Neural cell (in vitro differentiated cells): ENCODE results near the gene ZNF142. TPM values are rescaled to one million over a fixed set of nuclear protein-coding genes. Genes with fewer than 3 reads are reported as not detected.

Experiments used
- H2AFZ ChIP-seq: fragments of 200-600, 300-800 bp; sonication (generic), shearing (Covaris generic); 2 replicates; pipeline ENCODE4 v1.6.0; 2014; ENCODE audit warnings: low read depth, mild to moderate bottlenecking, antibody characterized with exemption, low read length, moderate library complexity
- H3F3A ChIP-seq: fragments of 200-600 bp; shearing (Covaris generic); 2 replicates; pipeline ENCODE4 v1.6.1; 2016; ENCODE audit warnings: mild to moderate bottlenecking, moderate library complexity, mixed read lengths, antibody characterized with exemption, low read length; ENCODE audit not compliant: insufficient read depth, poor library complexity, severe bottlenecking
- H3K27ac ChIP-seq: fragments of 200-600, 300-800 bp; sonication (generic), shearing (Covaris generic); 2 replicates; pipeline ENCODE4 v1.5.1; 2014; ENCODE audit warnings: mild to moderate bottlenecking, low read length, moderate library complexity
- H3K27me3 ChIP-seq: fragments of 300-800, 200-600 bp; sonication (generic), shearing (Covaris generic); 2 replicates; pipeline ENCODE4 v1.6.0; 2014; ENCODE audit warnings: mild to moderate bottlenecking, low read depth, low read length, moderate library complexity; ENCODE audit not compliant: insufficient read depth
- H3K36me3 ChIP-seq: fragments of 300-800, 200-600 bp; sonication (generic), shearing (Covaris generic); 2 replicates; pipeline ENCODE4 v1.5.1; 2014; ENCODE audit warnings: mild to moderate bottlenecking, antibody characterized with exemption, low read length, moderate library complexity; ENCODE audit not compliant: insufficient read depth
- H3K4me2 ChIP-seq: fragments of 300-800, 200-600 bp; sonication (generic), shearing (Covaris generic); 2 replicates; pipeline ENCODE4 v1.6.0; 2014; ENCODE audit warnings: mild to moderate bottlenecking, low read length
- H3K4me3 ChIP-seq: fragments of 300-800, 200-600 bp; sonication (generic), shearing (Covaris generic); 2 replicates; pipeline ENCODE4 v1.5.1; 2014; ENCODE audit warnings: mild to moderate bottlenecking, low read length, moderate library complexity
- H3K79me2 ChIP-seq: fragments of 200-600 bp; shearing (Covaris generic); replicated peaks from 2 replicates; pipeline ENCODE4 v1.6.0; 2014; ENCODE audit warnings: mild to moderate bottlenecking, low read length, moderate library complexity; ENCODE audit not compliant: insufficient read depth
- H3K9ac ChIP-seq: fragments of 300-800, 200-600 bp; sonication (generic), shearing (Covaris generic); 2 replicates; pipeline ENCODE4 v1.6.1; 2016; ENCODE audit warnings: mild to moderate bottlenecking, low read length, mixed read lengths
- H3K9me2 ChIP-seq: fragments of 200-600 bp; shearing (Covaris generic); 2 replicates; pipeline ENCODE4 v1.6.1; 2016; ENCODE audit warnings: mild to moderate bottlenecking, low read length, mixed read lengths; ENCODE audit not compliant: insufficient read depth
- H3K9me3 ChIP-seq: fragments of 200-600, 300-800 bp; sonication (generic), shearing (Covaris generic); 2 replicates; pipeline ENCODE4 v1.6.1; 2016; ENCODE audit warnings: mild to moderate bottlenecking, mixed run types, low read length, moderate library complexity, mixed read lengths
- H4K20me1 ChIP-seq: fragments of 200-600 bp; shearing (Covaris generic); 2 replicates; pipeline ENCODE4 v1.6.1; 2016; ENCODE audit warnings: mild to moderate bottlenecking, mixed run types; ENCODE audit not compliant: insufficient read depth
- CTCF ChIP-seq: fragments of 450-650 bp; IDR thresholded peaks from 2 replicates; pipeline ENCODE4 v1.5.1; 2014; ENCODE audit warnings: antibody characterized with exemption, mild to moderate bottlenecking, moderate library complexity; ENCODE audit not compliant: poor library complexity, severe bottlenecking
- EP300 ChIP-seq: fragments of 450-650 bp; conservative IDR thresholded peaks from 2 replicates; pipeline ENCODE4 v1.6.1; 2014; ENCODE audit warnings: antibody characterized with exemption, mild to moderate bottlenecking, moderate library complexity; ENCODE audit not compliant: poor library complexity, severe bottlenecking
- EZH2 ChIP-seq: fragments of 200-600, 300-800 bp; shearing (Covaris generic), sonication (generic); IDR thresholded peaks from 2 replicates; pipeline ENCODE4 v1.6.1; 2014; ENCODE audit warnings: antibody characterized with exemption, low read length, borderline replicate concordance, mild to moderate bottlenecking; ENCODE audit not compliant: insufficient read depth, poor library complexity, severe bottlenecking
- MXI1 ChIP-seq: fragments of 450-650 bp; conservative IDR thresholded peaks from 2 replicates; pipeline ENCODE4 v1.6.1; 2014; ENCODE audit warnings: antibody characterized with exemption, mild to moderate bottlenecking; ENCODE audit not compliant: poor library complexity, severe bottlenecking
- POLR2AphosphoS5 ChIP-seq: IDR thresholded peaks from 2 replicates; pipeline ENCODE4 v1.6.1; 2012
- RAD21 ChIP-seq: fragments of 450-650 bp; conservative IDR thresholded peaks from 2 replicates; pipeline ENCODE4 v1.6.1; 2014; ENCODE audit warnings: antibody characterized with exemption, mild to moderate bottlenecking, moderate library complexity
- REST ChIP-seq: IDR thresholded peaks from 2 replicates; pipeline ENCODE4 v1.6.1; 2012; ENCODE audit warnings: borderline replicate concordance
- SMC3 ChIP-seq: fragments of 450-650 bp; conservative IDR thresholded peaks from 2 replicates; pipeline ENCODE4 v1.6.1; 2014; ENCODE audit warnings: antibody characterized with exemption, mild to moderate bottlenecking, moderate library complexity; ENCODE audit not compliant: poor library complexity
- TAF1 ChIP-seq: IDR thresholded peaks from 2 replicates; pipeline ENCODE4 v1.6.1; 2012; ENCODE audit warnings: low read depth
- polyA plus RNA-seq: library from polyadenylated mRNA; depleted of rRNA; stranded (reverse); fragments of >200 nt; gene quantifications from 2 replicates; pipeline ENCODE4 v1.2.3, GENCODE V29; 2014
- small RNA-seq, 3 experiments: library from RNA; depleted of rRNA; stranded (forward); fragments of <200 nt; gene quantifications; one replicate each; pipeline ENCODE3, GENCODE V24; 2012

ZNF142 gene
- polyA plus RNA-seq, 1 donor from 2014 or later, result 4.8 TPM

GRCh38 chr2:218607436-218608115 is 51.8 kb downstream of the ZNF142 start, which contains the start of gene PLCD4:
Gene PLCD4 (plus strand): TSS chr2:218607899. CDS start chr2:218615740, 7,841 bp downstream.
- H3K4me3 ChIP-seq, result no peak within 1 kb of the TSS
- TF ChIP-seq CTCF (no peak), EP300 (no peak)
- H3K9me3 ChIP-seq, result no peaks in the 10 kb centered on the region
- H3K27ac ChIP-seq, result no peak within 1 kb of the TSS
- H3K4me2 ChIP-seq, result no peak within 1 kb of the TSS
- H3K79me2 ChIP-seq, result no peaks in the 10 kb centered on the region
- H3F3A ChIP-seq, result no peaks in the 10 kb centered on the region
- no peak within 1 kb of the TSS for H2AFZ ChIP-seq
- H3K27me3 ChIP-seq, result no peaks in the 10 kb centered on the region
- no peak within 1 kb of the TSS for H3K9ac ChIP-seq
- H4K20me1 ChIP-seq, result no peaks in the 10 kb centered on the region
- no peaks in the 10 kb centered on the region for H3K36me3 ChIP-seq
- no peaks in the 10 kb centered on the region for H3K9me2 ChIP-seq

GRCh38 chr2:218605432-218605831 is 54.0 kb downstream of the ZNF142 start:
- H3K4me3 ChIP-seq, result no peak overlapping the region
- no peaks in the 10 kb centered on the region for H3K79me2 ChIP-seq
- H3K36me3 ChIP-seq, result no peaks in the 10 kb centered on the region
- no peaks in the 10 kb centered on the region for H4K20me1 ChIP-seq
- TF ChIP-seq POLR2AphosphoS5, result no peak
- TF ChIP-seq EP300, result no peak
- TF ChIP-seq RAD21, result no peak
- TF ChIP-seq EZH2, result no peak
- TF ChIP-seq TAF1, result no peak
- no peak for TF ChIP-seq REST
- no peak for TF ChIP-seq MXI1
- no peak for TF ChIP-seq SMC3
- no peaks in the 10 kb centered on the region for H3F3A ChIP-seq
- H2AFZ ChIP-seq, result no peak overlapping the region
- H3K9me3 ChIP-seq, result no peaks in the 10 kb centered on the region
- no peak overlapping the region for H3K4me2 ChIP-seq
- H3K27me3 ChIP-seq, result no peaks in the 10 kb centered on the region
- no peaks in the 10 kb centered on the region for H3K9me2 ChIP-seq
- no peak overlapping the region for H3K27ac ChIP-seq
- no peak overlapping the region for H3K9ac ChIP-seq

Small RNA genes lying within 50 kb of the gene (small RNA-seq; reads per million reads assigned to genes)
- gene RNU6-136P, result 0 reads per million in 3 experiments

Other genes starting within 250 kb of the ZNF142 start
- 0.06 TPM in 1 of 2 replicates, not detected in the other for gene VIL1, start 240.5 kb downstream of the ZNF142 start, polyA plus RNA-seq
- 16.5 and 20.2 TPM in 2 replicates for gene USP37, start 91.3 kb downstream of the ZNF142 start, polyA plus RNA-seq
- gene CNOT9, start 90.8 kb downstream of the ZNF142 start, polyA plus RNA-seq, result 72.1 and 94.7 TPM in 2 replicates
- 4.9 and 9.3 TPM in 2 replicates for gene PLCD4, start 51.7 kb downstream of the ZNF142 start, polyA plus RNA-seq
- gene BCS1L, start 60 bp upstream of the ZNF142 start, polyA plus RNA-seq, result 75.8 and 98.0 TPM in 2 replicates
- gene RNF25, start 12.4 kb upstream of the ZNF142 start, polyA plus RNA-seq, result 86.0 and 107 TPM in 2 replicates
- 61.5 and 69.7 TPM in 2 replicates for gene STK36, start 12.5 kb upstream of the ZNF142 start, polyA plus RNA-seq
- gene TTLL4, start 51.2 kb upstream of the ZNF142 start, polyA plus RNA-seq, result 5.3 and 12.7 TPM in 2 replicates
- gene CYP27A1, start 122.5 kb upstream of the ZNF142 start, polyA plus RNA-seq, result 0.90 TPM in 1 of 2 replicates, not detected in the other
- not detected in 2 replicates for gene PRKAG3, start 172.2 kb upstream of the ZNF142 start, polyA plus RNA-seq
- gene WNT6, start 200.2 kb upstream of the ZNF142 start, polyA plus RNA-seq, result not detected in 2 replicates
- 0.14 and 0.20 TPM in 2 replicates for gene WNT10A, start 221.2 kb upstream of the ZNF142 start, polyA plus RNA-seq